ENCODE data around the gene MMP24. TPM values are rescaled to one million over a fixed set of nuclear protein-coding genes. Genes with fewer than 3 reads are reported as not detected.

Gene MMP24
- total and polyA plus RNA-seq, 10 donors, result 0.10 to 0.32 (median 0.18) TPM

- no peaks in the 10 kb centered on the region for H3K4me1 ChIP-seq
- DNase-seq, result no peak
- intact Hi-C loops (cut with DNase I; ENCODE audit: low total_unique reads), result no loop called here
- no peak overlapping the region for H3K27ac ChIP-seq
- TF ChIP-seq POLR2AphosphoS5 (IDR thresholded peaks at IDR 0.05) (peak in 1 of 3 donors; percentile 6), POLR2A (IDR thresholded peaks at IDR 0.05) (no peak)
- no peak overlapping the region for H3K4me3 ChIP-seq
- 79 to 93% (median 88%) methylated on average over 16 to 17 of the region's 17 CpGs for WGBS, 5 donors
- H3K27me3 ChIP-seq (replicated peaks in 1 of 7), result no peaks in the 10 kb centered on the region
- H3K36me3 ChIP-seq, result peaks cover 0 to 92% (median 28%) of the 10 kb centered on the region in 6 donors
- H3K9me3 ChIP-seq, result no peaks in the 10 kb centered on the region
Measured at GRCh38 chr20:35263532-35264341, 37.2 kb downstream of the MMP24 start.

GRCh38 chr20:35264755-35265154 is 38.3 kb downstream of the MMP24 start:
- WGBS, 5 donors, result 70 to 80% (median 73%) methylated on average over 1 of the region's 1 CpG
- no peak overlapping the region for H3K27ac ChIP-seq
- no peak overlapping the region for H3K4me3 ChIP-seq
- H3K36me3 ChIP-seq, result peaks cover 0 to 95% (median 28%) of the 10 kb centered on the region in 6 donors
- H3K27me3 ChIP-seq (replicated peaks in 1 of 7), result no peaks in the 10 kb centered on the region
- intact Hi-C loops (cut with DNase I; ENCODE audit: low total_unique reads), result no loop called here
- no peaks in the 10 kb centered on the region for H3K9me3 ChIP-seq
- peaks cover 0 to 6% (median 0%) of the 10 kb centered on the region in 6 donors for H3K4me1 ChIP-seq
- no peak for TF ChIP-seq POLR2A (IDR thresholded peaks at IDR 0.05)
- no peak for TF ChIP-seq POLR2AphosphoS5 (IDR thresholded peaks at IDR 0.05)
- TF ChIP-seq CTCF (IDR thresholded peaks at IDR 0.05 in 8 of 11, conservative IDR thresholded peaks at IDR 0.05 in 3 of 11), result no peak
- no peak for DNase-seq

GRCh38 chr20:35267092-35267491 is 40.6 kb downstream of the MMP24 start:
- Histone ChIP-seq H3K36me3 (peaks cover 0 to 96% (median 39%) of the 10 kb centered on the region in 6 donors), H3K27me3 (replicated peaks in 1 of 7) (no peaks in the 10 kb centered on the region), H3K27ac (no peak overlapping the region), H3K4me3 (no peak overlapping the region), H3K9me3 (no peaks in the 10 kb centered on the region), H3K4me1 (peaks cover 0 to 6% (median 0%) of the 10 kb centered on the region in 6 donors)
- intact Hi-C loops (cut with DNase I; ENCODE audit: low total_unique reads), result no loop called here
- DNase-seq, result no peak
- no peak for TF ChIP-seq POLR2AphosphoS5 (IDR thresholded peaks at IDR 0.05)
- TF ChIP-seq CTCF (IDR thresholded peaks at IDR 0.05 in 8 of 11, conservative IDR thresholded peaks at IDR 0.05 in 3 of 11), result no peak
- no peak for TF ChIP-seq POLR2A (IDR thresholded peaks at IDR 0.05)
- 94 to 98% (median 95%) methylated on average over 14 to 16 of the region's 16 CpGs for WGBS, 5 donors

- H3K9me3 ChIP-seq, result no peaks in the 10 kb centered on the region
- no peak overlapping the region for H3K4me3 ChIP-seq
- peak overlapping the region in 1 of 8 donors; percentile 8 for H3K27ac ChIP-seq
- 64 to 78% (median 66%) methylated on average over 12 to 14 of the region's 14 CpGs for WGBS, 5 donors
- H3K27me3 ChIP-seq (replicated peaks in 1 of 7), result no peaks in the 10 kb centered on the region
- peaks cover 0 to 98% (median 39%) of the 10 kb centered on the region in 6 donors for H3K36me3 ChIP-seq
- no peak for DNase-seq
- H3K4me1 ChIP-seq, result peaks cover 0 to 6% (median 0%) of the 10 kb centered on the region in 6 donors
- intact Hi-C loops (cut with DNase I; ENCODE audit: low total_unique reads), result no loop called here
- TF ChIP-seq POLR2AphosphoS5 (IDR thresholded peaks at IDR 0.05) (peak; percentile 32 to 48 (median 37)), CTCF (IDR thresholded peaks at IDR 0.05 in 8 of 11, conservative IDR thresholded peaks at IDR 0.05 in 3 of 11) (peak; percentile 46 to 81 (median 71)), POLR2A (IDR thresholded peaks at IDR 0.05) (no peak)
Measured at GRCh38 chr20:35269055-35269781, 42.7 kb downstream of the MMP24 start.

Data from spleen (tissue), 11 donors.